HG03159 (cell line): ENCODE data around the gene EPHB4.
"Not testable (repeated sequence)": the region's sequence is repeated elsewhere in the genome, so short reads cannot be mapped to it uniquely, and the experiment has no call there.

ENCODE experiments used
- ATAC-seq: cut with Tn5 transposase; IDR thresholded peaks from one replicate; pipeline ENCODE4 v1.9.1; 2021; ENCODE audit warnings: mild to moderate bottlenecking, moderate library complexity; ENCODE audit not compliant: unreplicated experiment

The EPHB4 gene

GRCh38 chr7:100791881-100792666 is 35.2 kb downstream of the EPHB4 start:
- no peak for ATAC-seq

- ATAC-seq, result no peak
Observed at GRCh38 chr7:100789055-100789454, 38.3 kb downstream of the EPHB4 start.

- ATAC-seq, result no peak
Observed at GRCh38 chr7:100786323-100786722, 41.0 kb downstream of the EPHB4 start.

GRCh38 chr7:100785878-100786277 is 41.4 kb downstream of the EPHB4 start:
- no peak for ATAC-seq

GRCh38 chr7:100783804-100784203 is 43.5 kb downstream of the EPHB4 start:
- ATAC-seq, result no peak

- no peak for ATAC-seq
Observed at GRCh38 chr7:100781255-100781654, 46.1 kb downstream of the EPHB4 start.

GRCh38 chr7:100779359-100779758 is 48.0 kb downstream of the EPHB4 start:
- no peak for ATAC-seq

- ATAC-seq, result no peak
Observed at GRCh38 chr7:100778061-100778621, 49.2 kb downstream of the EPHB4 start.

GRCh38 chr7:100773491-100773890 is 53.8 kb downstream of the EPHB4 start:
- ATAC-seq, result no peak

GRCh38 chr7:100768784-100769183 is 58.5 kb downstream of the EPHB4 start:
- ATAC-seq, result no peak

GRCh38 chr7:100765250-100765649 is 62.1 kb downstream of the EPHB4 start:
- no peak for ATAC-seq

GRCh38 chr7:100764841-100765240 is 62.5 kb downstream of the EPHB4 start:
- ATAC-seq, result no peak

- ATAC-seq, result no peak
Observed at GRCh38 chr7:100763556-100764140, 63.7 kb downstream of the EPHB4 start.

- not testable (repeated sequence) for ATAC-seq
Observed at GRCh38 chr7:100762841-100763240, 64.5 kb downstream of the EPHB4 start.

- ATAC-seq, result no peak
Observed at GRCh38 chr7:100759357-100760171, 67.8 kb downstream of the EPHB4 start.

GRCh38 chr7:100753750-100754149 is 73.6 kb downstream of the EPHB4 start:
- no peak for ATAC-seq

- ATAC-seq, result no peak
Observed at GRCh38 chr7:100752994-100753393, 74.3 kb downstream of the EPHB4 start.
